GM12875 (cell line): ENCODE data around the gene CNTNAP5.

Experiments
- H3K4me3 ChIP-seq: one replicate; pipeline ENCODE4 v1.5.1; 2011; ENCODE audit warnings: low read depth, low read length, control low read depth
- CTCF ChIP-seq: IDR thresholded peaks from 2 replicates; pipeline ENCODE4 v1.5.1; 2011; ENCODE audit warnings: low read depth, mild to moderate bottlenecking, control low read depth, inconsistent platforms, low read length, moderate library complexity, borderline replicate concordance; ENCODE audit not compliant: insufficient read depth

Gene CNTNAP5

GRCh38 chr2:124708661-124709060 lies 683.6 kb downstream of the CNTNAP5 start:
- H3K4me3 ChIP-seq, result no peak overlapping the region
- no peak for TF ChIP-seq CTCF

GRCh38 chr2:124713969-124714368 lies 688.9 kb downstream of the CNTNAP5 start:
- H3K4me3 ChIP-seq, result no peak overlapping the region
- TF ChIP-seq CTCF, result no peak

- TF ChIP-seq CTCF, result no peak
- no peak overlapping the region for H3K4me3 ChIP-seq
Observed at GRCh38 chr2:124725187-124725586, 700.1 kb downstream of the CNTNAP5 start.

GRCh38 chr2:124740636-124741035 lies 715.5 kb downstream of the CNTNAP5 start:
- no peak overlapping the region for H3K4me3 ChIP-seq
- TF ChIP-seq CTCF, result no peak

- no peak overlapping the region for H3K4me3 ChIP-seq
- no peak for TF ChIP-seq CTCF
Observed at GRCh38 chr2:124753842-124754241, 728.8 kb downstream of the CNTNAP5 start.

- TF ChIP-seq CTCF, result no peak
Observed at GRCh38 chr2:124755386-124755785, 730.3 kb downstream of the CNTNAP5 start.

GRCh38 chr2:124756048-124756447 lies 731.0 kb downstream of the CNTNAP5 start:
- H3K4me3 ChIP-seq, result no peak overlapping the region
- TF ChIP-seq CTCF, result no peak

More at GRCh38 chr2:124755386-124755785, 730.3 kb downstream of the CNTNAP5 start:
- no peak overlapping the region for H3K4me3 ChIP-seq
